Glomerular endothelial cell (primary cell): ENCODE data around the gene MYPOP. TPM values are rescaled to one million over a fixed set of nuclear protein-coding genes. Genes with fewer than 3 reads are reported as not detected.
"Not testable (repeated sequence)": the region's sequence is repeated elsewhere in the genome, so short reads cannot be mapped to it uniquely, and the experiment has no call there.

ENCODE experiments used
- DNase-seq: peaks from one replicate; pipeline ENCODE4 v3.0.0-alpha.2; 2011; ENCODE audit warnings: low read depth, low spot score; ENCODE audit errors: extremely low read depth
- total RNA-seq: library from RNA; depleted of rRNA; stranded (reverse); fragments of >200 nt; gene quantifications from 2 replicates; pipeline ENCODE4 v1.2.3, GENCODE V29; 2015

The MYPOP gene
- total RNA-seq, 1 donor from 2014 or later, result 7.4 TPM

GRCh38 chr19:45908956-45909355, 6.5 kb upstream of the MYPOP start:
- no peak for DNase-seq

GRCh38 chr19:45906221-45906620, 3.8 kb upstream of the MYPOP start:
- DNase-seq, result no peak

DNA sequence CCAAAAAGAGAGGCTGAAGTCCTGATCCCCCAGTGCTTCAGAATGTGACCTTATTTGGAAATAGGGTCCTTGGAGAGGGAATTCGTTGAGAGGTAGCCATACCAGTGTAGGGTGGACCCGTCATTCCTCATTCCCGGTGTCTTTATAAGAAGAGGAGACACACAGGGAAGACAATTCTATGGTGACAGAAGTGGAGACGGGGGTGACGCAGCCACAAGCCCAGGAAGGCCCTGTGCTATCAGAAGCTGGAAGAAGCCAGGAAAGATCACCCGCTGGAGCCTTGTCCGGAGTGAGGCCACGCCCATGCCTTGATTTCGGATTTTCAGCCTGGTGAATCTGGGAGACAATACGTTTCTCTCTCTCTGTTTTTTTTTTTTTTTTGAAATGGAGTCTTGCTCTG, 2.6 kb upstream of the MYPOP start:
- DNase-seq, result no peak

DNA sequence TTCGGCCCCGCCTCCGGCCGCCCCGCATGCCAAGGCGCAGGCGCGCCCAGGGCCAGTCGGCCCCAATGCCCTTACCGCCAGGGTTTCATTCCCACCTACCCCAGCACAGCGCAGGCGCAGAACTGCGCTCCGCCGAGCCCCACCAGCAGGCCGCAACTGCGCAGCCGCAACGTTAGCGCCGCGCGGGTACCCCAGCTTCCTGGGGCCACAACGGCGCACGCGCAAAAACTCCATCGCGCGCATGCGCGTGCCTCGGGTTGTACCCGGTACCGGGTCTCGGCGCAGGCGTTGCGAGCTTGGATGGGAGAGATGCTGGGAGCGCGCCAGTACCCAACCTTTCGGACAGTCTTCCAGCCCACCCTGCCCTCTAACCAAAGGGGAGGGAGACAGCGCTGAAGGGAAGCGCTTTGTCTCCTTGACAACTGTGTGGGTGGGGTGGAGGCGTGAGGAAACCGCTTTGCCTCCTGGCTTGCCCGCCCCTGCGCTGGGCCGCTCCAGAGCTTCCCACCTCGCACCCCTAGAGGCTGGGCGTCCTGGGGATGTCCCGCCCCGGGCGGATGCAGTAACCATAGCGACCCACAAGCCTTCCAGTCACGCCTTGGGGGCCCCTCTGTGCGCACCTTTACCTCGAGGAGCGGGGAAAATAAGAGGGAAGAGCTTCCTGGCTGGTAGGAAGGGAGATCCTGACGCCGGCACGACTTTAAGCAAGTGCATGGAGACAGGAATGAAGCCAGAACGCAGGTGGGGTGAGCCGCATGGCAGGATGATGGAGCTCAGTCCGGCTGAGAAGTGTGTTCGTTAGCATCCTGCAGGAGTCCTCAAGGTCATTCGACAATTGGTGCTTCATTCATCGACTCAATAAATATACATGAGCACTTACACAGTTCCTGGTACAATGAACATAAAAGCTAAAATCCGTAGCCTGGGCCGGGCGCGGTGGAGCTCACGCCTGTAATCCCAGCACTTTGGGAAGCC, 525 bp upstream of the MYPOP start:
- peak; percentile 75 for DNase-seq

- DNase-seq, result no peak
These were observed 941 bp downstream of the MYPOP start for GRCh38 chr19:45901432-45901911.

- DNase-seq, result no peak
These were observed 1.5 kb downstream of the MYPOP start for GRCh38 chr19:45900738-45901431.

- DNase-seq, result no peak
These were observed 2.4 kb downstream of the MYPOP start for GRCh38 chr19:45899919-45900589.

GRCh38 chr19:45899253-45899652, 3.2 kb downstream of the MYPOP start:
- DNase-seq, result no peak

GRCh38 chr19:45897261-45897812, 5.1 kb downstream of the MYPOP start:
- no peak for DNase-seq

DNA sequence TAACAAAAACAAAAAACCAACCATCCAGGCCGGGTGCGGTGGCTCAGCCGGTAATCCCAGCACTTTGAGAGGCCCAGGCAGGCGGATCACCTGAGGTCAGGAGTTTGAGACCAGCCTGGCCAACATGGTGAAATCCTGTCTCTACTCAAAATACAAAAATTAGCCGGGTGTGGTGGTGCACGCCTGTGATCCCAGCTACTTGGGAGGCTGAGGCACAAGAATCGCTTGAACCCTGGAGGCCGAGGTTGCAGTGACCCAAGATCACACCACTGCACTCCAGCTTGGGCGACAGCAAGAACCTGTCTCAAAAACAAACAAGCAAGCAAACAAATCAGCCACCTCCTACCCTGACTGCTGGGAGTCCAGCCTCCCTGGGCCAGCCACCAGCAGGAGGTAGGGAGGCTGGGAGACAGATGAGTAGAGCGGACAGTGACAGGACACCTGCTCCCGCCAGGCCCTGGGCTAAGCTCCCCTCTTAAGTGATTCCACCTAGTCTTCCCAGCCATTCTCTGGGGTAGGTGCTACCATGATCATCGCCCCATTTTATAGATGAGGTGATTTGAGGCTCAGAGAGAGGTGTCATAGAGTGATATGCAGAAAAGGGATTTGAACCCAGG, 6.3 kb downstream of the MYPOP start:
- DNase-seq, result not testable (repeated sequence)

DNA sequence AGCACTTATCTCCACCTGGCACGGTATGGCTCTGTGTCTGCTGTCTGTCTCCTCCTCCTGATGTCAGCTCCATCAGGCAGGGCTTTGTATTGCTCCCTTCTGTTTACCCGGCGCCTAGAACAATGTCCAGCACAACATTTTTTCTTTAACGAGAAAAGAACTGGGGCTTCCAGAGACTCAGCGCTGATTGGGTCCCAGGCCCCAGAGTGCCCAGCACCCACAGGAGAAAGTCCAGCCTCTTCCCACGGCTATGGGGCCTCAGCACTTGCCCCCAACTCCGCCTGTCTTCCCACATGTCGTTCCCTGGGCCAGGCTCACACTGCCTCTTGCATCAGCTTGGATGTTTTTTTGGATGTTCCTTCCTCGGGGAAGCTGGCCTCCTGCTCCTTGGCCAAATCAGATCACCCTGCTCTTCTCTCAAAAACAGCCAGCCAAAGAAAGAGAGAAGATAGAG, 6.9 kb downstream of the MYPOP start:
- DNase-seq, result no peak

DNA sequence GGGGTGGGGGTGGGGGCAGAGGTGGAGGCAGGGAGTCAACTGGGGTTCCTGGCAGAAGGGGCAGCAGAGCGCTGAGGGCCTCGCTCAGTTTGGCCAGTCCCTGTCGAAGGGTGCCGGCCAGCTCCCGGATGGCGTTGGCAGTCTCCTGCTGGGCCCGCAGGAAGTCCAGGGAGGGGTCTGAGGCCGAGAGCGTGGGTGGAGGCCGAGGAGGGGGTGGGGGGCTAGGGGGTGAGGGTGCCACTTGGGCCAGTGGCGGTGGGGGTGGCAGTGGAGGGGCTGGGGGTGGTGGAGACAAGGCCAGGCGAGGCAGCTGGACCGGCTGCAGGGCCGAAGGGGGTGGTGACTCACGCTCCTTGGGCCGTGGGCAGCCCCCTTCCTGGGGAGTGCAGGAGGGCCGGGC, 11.5 kb downstream of the MYPOP start:
- no peak for DNase-seq

- no peak for DNase-seq
These were observed 13.1 kb downstream of the MYPOP start for GRCh38 chr19:45889210-45889885.

DNA sequence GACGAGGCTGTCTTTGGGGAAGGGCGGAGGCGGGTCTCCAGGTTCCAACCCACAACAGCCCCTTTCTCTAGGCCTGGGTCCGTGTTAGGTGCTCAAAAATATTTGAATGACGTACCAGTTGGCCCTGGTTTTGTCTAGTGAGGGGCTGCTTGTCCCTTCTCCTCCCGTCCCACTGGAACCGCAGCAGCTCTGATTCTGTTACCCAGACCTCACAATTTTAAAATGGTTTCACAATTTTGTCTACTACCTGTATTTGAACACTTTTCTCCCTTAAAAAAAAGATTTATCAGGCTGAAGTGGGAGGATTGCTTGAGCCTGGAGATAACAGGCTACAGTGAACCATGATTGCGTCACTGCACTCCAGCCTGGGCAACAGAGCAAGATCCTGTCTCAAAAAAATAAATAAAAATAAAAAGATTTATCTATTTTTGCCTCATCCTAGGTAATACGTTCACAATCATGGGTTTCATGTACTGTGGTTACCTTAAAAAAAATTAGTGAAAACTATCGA, 15.2 kb downstream of the MYPOP start:
- DNase-seq, result no peak

DNA sequence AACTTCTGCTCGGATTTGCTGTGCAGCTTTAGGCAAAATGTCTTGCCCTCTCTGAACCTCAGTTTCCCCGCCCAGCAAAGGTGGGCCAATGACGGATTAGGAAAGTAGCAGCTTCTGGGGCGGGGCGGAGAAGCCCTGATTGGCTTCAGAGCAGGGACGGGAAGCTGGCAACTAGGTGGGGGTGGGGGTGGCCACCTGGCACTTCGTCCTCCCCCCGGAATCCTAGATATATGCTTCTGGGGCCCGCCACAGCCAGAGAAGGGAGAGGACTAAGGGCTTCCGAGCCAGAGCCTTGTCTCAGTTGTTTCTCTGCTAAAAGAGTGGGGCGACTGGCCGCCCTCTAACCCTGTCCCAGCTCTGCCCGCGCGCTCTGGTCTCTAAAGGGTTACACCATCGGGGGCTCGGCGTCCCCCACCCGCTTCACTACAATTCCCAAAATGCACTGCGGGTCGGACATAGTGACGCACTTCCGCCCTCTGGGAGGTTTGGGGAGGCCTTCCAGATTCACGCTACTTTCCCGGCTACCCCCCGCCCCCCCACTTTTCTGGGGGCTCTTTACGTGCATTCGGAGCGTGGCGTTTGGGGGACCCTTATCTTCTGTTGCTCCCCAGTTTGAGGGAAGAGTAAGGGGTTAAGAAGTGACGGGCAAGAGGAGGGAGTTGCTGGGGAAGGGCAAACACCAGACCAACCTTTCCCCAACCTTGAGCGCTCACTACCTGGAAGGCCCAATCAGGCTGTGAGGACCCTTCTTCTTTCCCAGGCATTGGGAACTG, 15.8 kb downstream of the MYPOP start:
- peak; percentile 50 for DNase-seq

- DNase-seq, result peak; percentile 36
These were observed 16.6 kb downstream of the MYPOP start, which contains the start of gene IRF2BP1 for GRCh38 chr19:45885556-45886426. Gene IRF2BP1, minus strand, starts transcription at chr19:45886141. Its CDS starts 367 bp downstream, at chr19:45885774.

- DNase-seq, result no peak
These were observed 17.5 kb downstream of the MYPOP start for GRCh38 chr19:45884682-45885555.
